Skin epidermis (tissue), 12 donors: ENCODE measurements around the gene MYMX.
A peak's percentile ranks its signal among the peaks of the same experiment; 100 is the strongest.

Source experiments
- H3K27ac ChIP-seq, 21 experiments: fragments of 200-600 bp; sonication (generic) in 11 of 21; one replicate each; pipeline ENCODE4 v1.5.0; 2020; ENCODE audit warnings: mild to moderate bottlenecking in 3 of 21, inconsistent platforms in 2 of 21, moderate library complexity in 2 of 21
- H3K4me3 ChIP-seq, 7 experiments: fragments of 200-600 bp; sonication (generic) in 2 of 7; one replicate each; pipeline ENCODE4 v1.5.0; 2020; ENCODE audit warnings: inconsistent platforms in 2 of 7, mild to moderate bottlenecking in 2 of 7, moderate library complexity in 1 of 7

The MYMX gene

DNA sequence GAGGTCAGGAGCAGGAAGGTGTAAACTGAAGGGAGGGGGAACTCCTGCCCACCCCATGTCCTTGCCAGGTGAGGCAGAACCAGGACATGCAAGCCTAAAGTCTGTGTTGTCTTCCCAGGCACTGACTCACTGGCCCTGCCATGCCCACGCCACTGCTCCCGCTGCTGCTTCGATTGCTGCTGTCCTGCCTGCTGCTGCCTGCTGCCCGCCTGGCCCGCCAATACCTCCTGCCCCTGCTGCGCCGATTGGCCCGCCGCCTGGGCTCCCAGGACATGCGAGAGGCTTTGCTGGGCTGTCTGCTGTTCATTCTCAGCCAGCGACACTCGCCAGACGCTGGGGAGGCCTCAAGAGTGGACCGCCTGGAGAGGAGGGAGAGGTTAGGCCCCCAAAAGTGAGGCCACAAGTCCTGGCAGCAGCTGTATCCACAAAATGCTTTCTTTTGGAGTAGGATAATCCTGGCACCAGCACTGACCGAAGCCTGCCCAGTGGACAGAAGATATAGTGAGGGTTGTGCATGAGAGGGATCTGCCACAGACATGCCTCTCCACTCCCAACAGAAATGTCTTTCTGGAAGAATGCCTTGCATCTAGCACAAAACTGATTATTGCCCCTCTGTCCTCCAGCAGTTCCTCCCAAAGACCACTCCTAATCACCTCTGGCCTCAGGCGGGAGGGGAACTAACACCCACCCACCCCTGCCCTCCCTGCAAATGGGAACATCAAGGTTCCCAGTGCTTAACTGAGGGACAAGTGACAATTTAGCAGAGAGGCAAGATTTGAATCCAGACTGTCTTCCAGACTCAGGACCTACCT lies 812 bp downstream of the MYMX start:
- peak overlapping the region in 15 of 21 experiments; percentile 2 to 91 (median 60) for H3K27ac ChIP-seq
- no peak overlapping the region for H3K4me3 ChIP-seq

DNA sequence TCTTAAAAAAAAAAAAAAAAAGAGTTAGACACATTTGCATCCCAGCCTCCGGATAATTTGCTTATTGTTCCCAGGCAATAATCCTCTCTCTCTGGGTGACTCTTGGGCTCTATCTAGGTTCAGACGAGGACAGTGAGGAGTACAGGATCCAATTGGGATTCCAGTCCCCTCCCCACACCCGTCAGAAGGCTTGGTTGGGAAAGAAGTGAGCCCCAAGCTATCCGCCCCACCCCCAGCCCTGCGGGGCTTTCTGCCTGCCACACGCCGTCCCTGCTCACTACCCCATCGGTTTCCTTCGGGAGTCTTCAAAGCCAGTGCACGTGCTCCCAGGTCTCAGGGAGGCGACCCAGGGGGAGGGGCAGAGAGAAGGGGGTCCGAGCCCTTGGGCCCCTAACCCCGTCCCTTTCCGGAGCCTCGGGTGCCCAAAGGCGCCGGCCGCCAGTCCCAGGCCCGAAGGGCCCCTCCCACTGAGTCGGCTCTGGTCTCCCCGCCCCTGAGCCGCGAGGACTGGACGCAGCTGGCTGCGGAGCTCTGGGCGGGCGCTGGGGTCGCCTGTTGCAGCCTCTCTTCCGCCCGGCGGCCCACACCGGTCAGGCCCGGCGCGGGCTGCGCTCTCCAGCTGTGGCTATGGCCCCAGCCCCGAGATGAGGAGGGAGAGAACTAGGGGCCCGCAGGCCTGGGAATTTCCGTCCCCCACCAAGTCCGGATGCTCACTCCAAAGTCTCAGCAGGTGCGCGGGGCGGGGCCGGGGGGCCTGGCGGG lies 2.5 kb downstream of the MYMX start:
- H3K27ac ChIP-seq, result peak overlapping the region in 20 of 21 experiments; percentile 6 to 91 (median 68)
- H3K4me3 ChIP-seq, result peak overlapping the region; percentile 25 to 44 (median 36)

DNA sequence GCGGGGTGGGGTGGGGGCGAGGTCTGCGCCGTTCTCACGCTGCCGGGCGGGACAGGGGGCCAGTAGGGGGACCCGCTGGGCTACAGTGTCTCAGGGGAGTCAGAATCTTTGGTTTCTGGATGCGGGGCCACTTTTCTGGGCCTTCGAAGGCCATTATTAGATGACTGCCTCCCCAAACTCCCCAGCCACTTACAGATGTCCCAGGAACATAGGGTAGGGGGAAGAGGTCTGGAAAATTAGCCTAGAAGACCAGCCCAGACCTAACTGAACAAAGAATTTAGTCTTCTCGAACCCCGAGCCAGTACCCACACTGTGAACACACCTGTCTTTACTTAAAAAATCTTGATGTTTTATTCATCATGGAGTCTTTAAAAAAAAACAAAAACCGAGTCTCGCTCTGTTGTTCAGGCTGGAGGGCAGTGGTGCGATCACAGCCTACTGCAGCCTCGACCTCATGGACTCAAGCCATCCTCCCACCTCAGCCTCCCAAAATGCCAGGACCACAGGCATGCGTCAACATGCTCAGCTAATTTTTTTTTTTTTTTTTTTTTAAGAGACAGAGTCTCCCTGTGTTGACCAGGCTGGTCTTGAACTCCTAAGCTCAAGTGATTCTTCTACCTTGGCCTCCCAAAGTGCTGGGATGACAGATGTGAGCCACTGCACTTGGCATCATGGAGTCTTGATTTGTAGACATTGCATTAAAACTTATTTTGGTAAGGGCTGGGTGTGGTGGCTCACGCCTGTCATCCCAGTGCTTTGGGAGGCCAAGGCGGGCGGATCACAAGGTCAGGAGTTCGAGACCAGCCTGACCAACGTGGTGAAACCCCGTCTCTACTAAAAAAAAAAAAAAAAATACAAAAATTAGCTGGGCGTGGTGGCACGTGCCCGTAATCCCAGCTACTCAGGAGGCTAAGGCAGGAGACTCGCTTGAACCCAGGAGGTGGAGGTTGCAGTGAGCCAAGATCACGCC lies 3.4 kb downstream of the MYMX start:
- Histone ChIP-seq H3K4me3 (peak overlapping the region; percentile 25 to 44 (median 36)), H3K27ac (peak overlapping the region in 20 of 21 experiments; percentile 6 to 91 (median 72))

DNA sequence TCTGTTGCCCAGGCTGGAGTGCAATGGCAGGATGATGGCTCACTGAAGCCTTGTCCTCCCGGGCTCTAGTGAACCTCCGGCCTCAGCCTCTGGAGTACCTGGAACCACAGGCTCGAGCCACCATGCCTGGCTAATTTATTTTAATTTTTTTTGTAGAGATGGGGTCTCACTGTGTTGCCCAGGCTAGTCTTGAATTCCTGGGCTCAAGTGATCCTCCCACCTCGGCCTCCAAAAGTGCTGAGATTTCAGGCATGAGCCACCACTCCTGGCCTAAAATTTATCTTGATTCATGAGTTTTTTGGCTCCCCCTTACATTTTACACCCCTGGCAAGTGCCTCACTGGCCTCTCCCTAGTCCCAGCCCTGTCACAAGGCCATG lies 4.2 kb downstream of the MYMX start:
- Histone ChIP-seq H3K27ac (peak overlapping the region in 18 of 21 experiments; percentile 47 to 91 (median 80)), H3K4me3 (no peak overlapping the region)

DNA sequence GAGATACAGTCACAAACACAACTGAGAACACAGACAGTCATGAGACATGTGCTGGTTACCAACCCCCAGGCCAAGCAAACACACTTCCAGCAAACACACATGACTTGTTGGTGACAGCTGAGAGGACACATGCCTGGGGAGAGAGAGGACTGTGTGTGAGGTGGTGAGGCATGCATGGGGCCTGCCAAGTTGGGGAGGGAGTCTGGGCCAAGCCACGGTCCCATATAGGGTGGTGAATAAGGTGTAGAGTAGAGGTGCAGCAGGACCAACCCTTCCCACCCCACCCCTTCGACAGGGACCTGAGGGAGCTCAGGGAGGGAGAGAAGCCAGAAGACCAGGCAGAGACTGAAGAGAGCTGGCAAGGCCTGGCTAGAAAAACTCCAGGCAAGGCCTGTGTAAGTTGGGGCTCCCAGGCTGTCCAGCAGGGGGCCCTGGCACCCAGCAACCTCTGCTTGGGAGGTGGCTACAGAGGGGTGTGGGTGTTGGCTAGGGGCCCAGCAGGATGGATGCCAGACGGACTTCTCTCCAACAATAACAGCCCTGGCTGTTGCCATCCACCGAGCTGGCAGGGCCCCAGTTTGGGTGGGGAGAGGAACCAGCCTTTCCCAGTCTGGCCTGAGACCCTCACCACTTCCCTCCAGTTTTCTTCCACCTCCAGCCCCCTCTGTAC lies 4.7 kb downstream of the MYMX start:
- Histone ChIP-seq H3K4me3 (peak overlapping the region in 1 of 7 experiments; percentile 68), H3K27ac (peak overlapping the region in 20 of 21 experiments; percentile 39 to 91 (median 77))

DNA sequence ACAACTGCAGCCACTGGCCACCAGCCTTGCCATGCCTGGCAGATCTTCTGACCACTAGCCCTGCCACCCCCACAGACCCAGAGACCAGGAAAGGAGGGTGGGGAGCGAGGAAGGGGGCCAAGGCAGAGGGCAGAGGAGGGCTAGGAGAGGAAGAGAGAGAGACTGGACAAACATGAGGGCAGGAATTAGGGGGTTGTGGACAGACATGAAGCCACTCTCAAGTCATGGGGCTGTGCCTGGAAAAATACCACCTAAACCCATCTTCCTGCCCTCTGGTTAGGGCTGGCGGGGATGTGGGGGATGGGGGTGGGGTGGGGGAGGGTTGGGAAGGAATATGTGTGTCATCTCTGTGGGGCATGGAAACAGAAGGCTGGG lies 5.2 kb downstream of the MYMX start:
- peak overlapping the region in 20 of 21 experiments; percentile 39 to 91 (median 77) for H3K27ac ChIP-seq
- H3K4me3 ChIP-seq, result peak overlapping the region in 1 of 7 experiments; percentile 68

DNA sequence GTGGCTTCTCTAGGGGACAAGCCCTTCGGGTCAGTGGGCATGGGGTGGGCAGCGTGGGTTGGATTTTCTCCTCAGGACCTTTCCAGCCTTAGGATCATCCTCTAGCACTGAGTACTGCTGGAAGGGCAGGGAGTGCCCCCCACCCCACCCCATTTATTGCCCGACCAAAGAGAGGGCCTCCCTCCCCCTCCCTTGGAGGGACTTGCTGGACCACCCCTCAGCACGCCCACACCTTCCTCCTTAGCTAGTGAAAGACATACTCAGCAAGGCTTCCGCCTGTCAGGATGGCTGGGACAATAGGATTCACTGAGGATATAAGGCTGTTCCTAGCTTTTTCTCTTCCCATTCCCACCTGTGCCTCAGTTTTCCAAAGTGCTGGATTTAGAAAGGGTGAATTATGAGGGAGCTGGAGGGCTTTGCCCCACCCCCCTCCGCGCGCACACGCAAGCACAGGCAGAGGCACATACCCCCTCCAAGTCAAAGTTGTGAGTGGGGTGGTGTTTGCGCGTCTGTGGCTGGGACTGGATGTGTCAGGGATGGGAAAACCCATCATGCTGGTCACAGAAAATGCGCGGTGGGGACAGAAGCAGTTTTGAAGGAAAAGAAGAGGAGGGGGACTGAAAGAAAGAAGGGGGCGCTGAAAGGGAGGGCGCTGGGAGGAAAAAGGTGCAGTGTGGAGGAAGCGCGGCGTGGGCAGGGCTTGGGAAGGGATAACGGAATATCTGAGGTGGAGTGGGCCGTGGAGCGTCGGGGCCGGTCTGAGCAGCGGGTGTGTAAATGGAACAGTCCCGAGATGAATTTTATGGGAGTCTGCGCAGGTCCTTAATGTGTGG lies 6.0 kb downstream of the MYMX start:
- Histone ChIP-seq H3K4me3 (peak overlapping the region; percentile 52 to 80 (median 61)), H3K27ac (peak overlapping the region in 18 of 21 experiments; percentile 39 to 91 (median 80))

DNA sequence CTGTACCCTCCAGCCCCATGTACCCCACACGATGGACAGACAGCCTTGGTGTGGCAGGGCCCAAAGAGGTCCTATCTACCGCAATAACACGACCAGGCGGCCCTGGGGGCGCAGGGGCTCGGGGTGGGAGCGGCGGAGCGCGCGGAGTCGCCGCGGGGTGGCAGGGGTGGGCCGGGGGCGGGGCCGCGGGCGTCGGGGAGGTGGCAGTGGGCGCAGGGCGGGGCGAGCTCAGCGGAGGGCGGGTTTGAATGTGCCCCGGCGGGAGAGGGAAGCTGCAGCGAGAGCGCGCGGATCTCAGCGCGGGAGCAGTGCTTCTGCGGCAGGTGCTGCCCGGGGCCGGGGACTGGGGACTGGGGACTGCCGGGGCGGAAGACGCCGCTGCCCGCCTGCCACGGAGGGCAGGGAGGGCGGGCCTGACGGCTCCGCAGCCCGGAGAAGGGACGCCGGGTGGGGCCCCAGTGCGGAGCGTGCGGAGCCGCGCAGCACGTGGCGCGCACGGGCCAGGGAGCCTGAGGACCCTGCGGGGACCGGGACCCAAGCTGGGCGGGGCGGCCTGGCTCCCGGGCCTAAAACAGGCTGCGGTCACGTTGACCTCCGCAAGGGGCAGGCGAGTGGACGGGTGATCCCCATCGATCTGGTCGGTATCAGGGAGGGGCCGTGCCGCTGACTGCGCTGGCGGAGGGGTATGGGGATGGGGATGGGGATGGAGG lies 6.7 kb downstream of the MYMX start, which contains the start of gene SLC29A1:
Gene SLC29A1, plus strand, starts transcription at position 277 of the 710 bp plus-strand sequence. CDS start 3,719 bp downstream, outside the sequence.
- Histone ChIP-seq H3K4me3 (peak within 1 kb of the TSS; percentile 52 to 80 (median 61)), H3K27ac (peak within 1 kb of the TSS in 17 of 21 experiments; percentile 39 to 91 (median 82))

DNA sequence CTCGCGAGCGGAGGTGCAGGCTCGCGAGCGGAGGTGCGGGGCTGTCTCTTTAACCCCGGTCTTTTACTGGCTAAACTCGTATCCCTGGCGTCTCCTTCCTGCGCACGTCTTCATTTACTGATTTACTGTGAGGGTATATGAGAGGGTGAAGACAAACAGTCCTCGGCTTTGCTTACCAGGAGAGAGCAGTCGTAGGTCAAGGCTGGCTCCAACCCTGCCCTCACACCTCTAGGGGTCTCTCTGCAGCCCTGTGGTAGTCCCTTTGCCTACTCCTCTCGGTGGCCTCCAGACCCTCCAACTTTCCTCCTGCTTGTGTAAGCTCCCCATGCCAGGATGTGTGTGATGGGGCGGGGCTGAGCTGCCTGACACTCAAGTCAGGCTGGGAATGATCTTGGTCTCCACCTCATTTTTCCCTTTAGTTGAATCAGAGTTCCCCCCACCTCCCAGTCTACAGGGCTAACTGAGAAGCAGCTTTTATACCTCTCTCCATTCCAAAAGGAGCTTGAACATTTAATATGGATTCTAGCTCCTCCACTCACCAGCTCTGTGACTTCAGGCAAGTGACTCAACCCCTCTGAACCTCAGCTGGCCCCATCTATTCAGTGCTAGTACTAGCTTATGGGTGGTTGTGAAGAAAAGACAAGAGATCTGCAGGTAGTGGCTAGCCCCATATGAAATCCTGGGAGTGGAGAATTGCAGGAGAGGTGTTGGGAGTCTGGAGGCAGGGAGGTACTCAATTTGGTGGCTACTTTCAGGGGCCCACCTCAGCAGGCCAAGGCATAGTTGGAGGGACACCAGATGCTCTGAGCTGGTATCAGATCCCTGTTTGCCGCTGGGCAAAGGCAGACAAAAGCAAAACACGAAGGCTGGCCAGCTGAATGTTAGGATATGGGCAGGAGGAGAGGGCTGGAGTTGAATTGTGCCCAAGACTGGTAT lies 7.6 kb downstream of the MYMX start:
- Histone ChIP-seq H3K4me3 (peak overlapping the region; percentile 52 to 80 (median 61)), H3K27ac (peak overlapping the region in 12 of 21 experiments; percentile 9 to 91 (median 85))

DNA sequence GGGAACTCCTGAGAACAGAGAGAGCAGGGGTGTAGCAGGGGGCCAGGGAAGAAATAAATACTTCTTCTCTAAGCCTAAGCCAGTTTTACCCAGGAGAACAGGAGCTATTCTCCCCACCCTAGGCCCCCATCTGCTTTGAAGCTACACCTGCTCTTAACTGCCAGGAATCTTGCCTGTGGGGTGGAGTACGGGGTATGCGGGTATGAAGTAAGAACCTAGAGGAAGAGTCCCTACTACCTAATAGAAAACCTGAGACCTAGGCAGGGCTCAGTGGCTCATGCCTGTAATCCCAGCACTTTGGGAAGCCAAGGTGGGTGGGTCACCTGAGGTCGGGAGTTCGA lies 8.2 kb downstream of the MYMX start:
- H3K4me3 ChIP-seq, result no peak overlapping the region
- H3K27ac ChIP-seq, result peak overlapping the region in 4 of 21 experiments; percentile 14 to 88 (median 32)

DNA sequence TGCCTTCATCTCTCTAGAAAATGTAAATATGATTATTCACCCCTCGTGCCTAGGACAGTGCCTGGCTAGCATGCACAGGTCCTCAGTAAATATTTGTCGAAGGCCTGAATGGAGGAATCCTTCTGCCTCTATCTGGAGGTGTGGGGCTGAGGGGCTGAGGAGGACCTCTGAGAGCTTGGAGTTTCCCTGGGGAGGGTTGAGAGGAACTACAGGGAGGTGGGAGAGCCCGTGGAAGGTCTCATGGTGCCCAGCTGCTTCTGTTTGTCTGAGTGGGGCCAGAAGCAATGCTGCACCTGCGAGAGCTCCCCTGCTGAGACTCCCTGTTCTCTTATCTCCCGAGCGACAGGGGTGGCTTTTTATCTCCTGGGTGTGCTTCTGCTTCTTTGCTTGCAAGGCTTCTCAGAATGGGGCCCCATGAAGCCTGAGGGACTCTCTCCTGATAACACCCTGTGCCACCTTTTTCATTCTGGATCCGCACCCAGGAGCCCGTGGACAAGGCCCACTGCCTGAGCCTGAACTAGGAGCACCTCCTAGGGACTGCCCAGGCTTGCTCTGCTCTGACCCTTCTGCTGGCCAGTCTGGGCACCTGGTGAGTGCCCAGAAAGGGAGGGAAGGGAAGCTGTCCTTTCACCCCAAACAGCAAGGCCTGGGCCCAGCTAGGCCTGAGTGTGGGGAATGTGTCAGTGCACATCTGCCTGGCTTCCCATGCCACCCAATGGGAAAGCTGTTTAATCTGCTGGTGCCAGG lies 9.0 kb downstream of the MYMX start:
- peak overlapping the region in 6 of 21 experiments; percentile 12 to 55 (median 20) for H3K27ac ChIP-seq
- H3K4me3 ChIP-seq, result no peak overlapping the region

DNA sequence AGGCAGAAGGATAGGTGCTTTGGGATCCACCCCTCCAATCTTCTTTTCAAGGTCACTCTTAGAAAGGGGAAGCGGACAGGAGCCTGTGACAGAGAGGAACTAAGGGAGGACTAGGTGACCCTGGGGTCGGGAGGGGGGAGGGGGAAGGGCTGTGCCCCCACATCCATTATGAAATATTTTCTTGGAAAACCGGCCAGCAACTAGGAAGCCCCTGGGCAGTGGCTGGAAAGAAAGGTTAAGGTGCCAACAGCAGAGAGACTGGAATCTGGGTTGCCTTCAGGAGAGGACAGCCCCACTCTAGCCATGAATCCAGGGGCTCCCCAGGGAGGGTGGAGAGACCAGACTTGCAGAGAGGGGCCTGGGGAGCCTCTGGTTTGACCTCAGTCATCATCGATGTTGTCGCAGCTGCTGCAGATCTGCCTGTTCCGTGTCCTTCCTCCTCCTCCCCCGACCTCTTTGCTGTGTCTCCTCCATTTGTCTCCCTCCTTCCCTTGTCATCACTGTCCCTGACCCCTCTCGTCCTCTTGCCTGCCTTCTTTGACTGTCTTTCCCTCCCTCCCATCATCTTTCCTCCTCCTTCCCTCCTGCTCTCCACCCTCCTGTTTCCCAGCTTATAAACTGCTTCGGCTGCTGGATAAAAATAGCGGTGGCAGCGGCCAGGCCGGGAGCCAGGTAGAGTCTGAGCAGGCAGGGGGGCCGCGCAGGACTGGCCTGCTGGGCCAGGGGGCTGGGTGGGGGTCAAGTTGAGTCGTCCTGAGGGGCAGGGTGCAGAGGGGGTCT lies 9.8 kb downstream of the MYMX start:
- H3K4me3 ChIP-seq, result no peak overlapping the region
- H3K27ac ChIP-seq, result peak overlapping the region in 10 of 21 experiments; percentile 12 to 74 (median 46)

DNA sequence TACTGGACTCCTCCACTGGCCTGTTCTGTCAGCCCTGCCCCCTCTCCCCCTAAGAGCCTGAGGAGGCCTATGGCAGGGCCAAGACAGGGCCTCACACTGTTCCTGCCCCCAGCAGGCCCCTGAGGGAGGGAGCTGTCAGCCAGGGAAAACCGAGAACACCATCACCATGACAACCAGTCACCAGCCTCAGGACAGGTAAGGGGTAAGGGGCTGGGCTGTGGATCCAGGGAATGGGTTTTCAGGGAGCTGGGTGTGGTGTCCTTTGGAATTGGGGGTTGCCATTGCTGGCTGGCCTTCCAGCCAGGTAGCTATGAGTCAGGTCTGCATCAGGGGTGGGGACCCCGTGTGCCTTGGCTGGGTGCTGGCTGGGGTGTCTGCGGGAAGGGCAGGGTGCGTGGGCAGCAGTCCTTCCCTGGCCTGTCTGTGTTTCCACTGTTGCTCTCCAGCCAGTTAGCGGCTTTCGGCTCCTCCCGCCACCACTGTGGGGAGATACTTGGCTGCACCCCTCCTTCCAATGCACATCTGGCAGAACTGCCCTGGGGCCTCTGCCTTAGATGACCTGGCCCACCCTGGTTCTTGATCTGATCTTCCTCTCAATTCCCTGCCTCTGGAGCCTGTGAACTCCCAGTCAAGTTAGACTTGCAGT lies 10.5 kb downstream of the MYMX start:
- Histone ChIP-seq H3K4me3 (no peak overlapping the region), H3K27ac (peak overlapping the region in 9 of 21 experiments; percentile 1 to 74 (median 55))

DNA sequence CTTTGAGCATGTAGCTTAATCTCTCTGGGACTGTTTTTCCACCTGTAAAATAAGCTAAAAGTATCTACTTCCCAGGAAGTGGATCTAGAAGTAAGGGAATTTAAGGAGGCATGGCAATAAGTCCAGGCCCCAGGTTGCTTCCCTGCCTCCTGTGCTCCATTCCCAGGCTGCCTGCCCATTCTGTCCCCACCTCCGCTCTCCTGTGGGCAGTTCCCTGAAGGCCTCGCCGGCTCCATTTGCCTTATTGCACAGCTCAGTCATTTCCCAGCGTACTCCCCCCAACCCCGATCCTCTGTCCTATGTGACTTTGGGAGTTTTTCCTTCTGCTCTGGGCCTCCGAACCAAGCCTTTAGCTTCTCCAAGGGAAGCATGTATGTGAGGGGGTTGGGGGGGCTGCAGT lies 11.3 kb downstream of the MYMX start:
- no peak overlapping the region for H3K4me3 ChIP-seq
- peak overlapping the region in 6 of 21 experiments; percentile 12 to 74 (median 56) for H3K27ac ChIP-seq
